Gastroesophageal sphincter (tissue), 3 donors: ENCODE results near the gene RAD9B.

Source experiments
- CTCF ChIP-seq, 4 experiments: fragments of 200-600 bp in 2 of 4; fragments of 450-650 bp in 2 of 4; sonication (generic) in 1 of 4; IDR thresholded peaks; one replicate each; pipeline ENCODE4 v1.5.1; 2017 to 2019; ENCODE audit warnings: antibody characterized with exemption in 4 of 4, mild to moderate bottlenecking in 2 of 4, moderate library complexity in 2 of 4
- EP300 ChIP-seq: sonication (generic); formaldehyde crosslinking; IDR thresholded peaks from one replicate; pipeline ENCODE4 v1.6.1; 2017; ENCODE audit warnings: antibody characterized with exemption, mild to moderate bottlenecking
- POLR2A ChIP-seq, 2 donors: fragments of 450-650 bp; IDR thresholded peaks; one replicate each; pipeline ENCODE4 v1.6.1; 2017; ENCODE audit warnings: antibody characterized with exemption in 2 of 2, mild to moderate bottlenecking in 2 of 2, moderate library complexity in 1 of 2
- POLR2AphosphoS5 ChIP-seq: sonication (generic); formaldehyde crosslinking; IDR thresholded peaks from one replicate; pipeline ENCODE4 v1.6.1; 2017; ENCODE audit warnings: antibody characterized with exemption

GRCh38 chr12:110528277-110528839 is 26.2 kb downstream of the RAD9B start:
- TF ChIP-seq EP300 (no peak), CTCF (IDR thresholded peaks at IDR 0.05) (no peak), POLR2A (IDR thresholded peaks at IDR 0.05) (no peak), POLR2AphosphoS5 (no peak)
